Astrocyte (in vitro differentiated cells and primary cell): Measurements from ENCODE around the gene DHX35.

Experiments used
- EZH2 ChIP-seq: IDR thresholded peaks from 2 replicates; pipeline ENCODE4 v1.6.1; 2012; ENCODE audit warnings: mild to moderate bottlenecking, low read length, inconsistent platforms; ENCODE audit not compliant: insufficient read depth
- TF ChIP-seq, protein P1 (sequence below): IDR thresholded peaks from 2 replicates; pipeline ENCODE4 v1.5.1; 2011; ENCODE audit warnings: low read depth, mild to moderate bottlenecking, inconsistent platforms, low read length, moderate library complexity; ENCODE audit not compliant: insufficient read depth

- TF ChIP-seq, protein P1, sequence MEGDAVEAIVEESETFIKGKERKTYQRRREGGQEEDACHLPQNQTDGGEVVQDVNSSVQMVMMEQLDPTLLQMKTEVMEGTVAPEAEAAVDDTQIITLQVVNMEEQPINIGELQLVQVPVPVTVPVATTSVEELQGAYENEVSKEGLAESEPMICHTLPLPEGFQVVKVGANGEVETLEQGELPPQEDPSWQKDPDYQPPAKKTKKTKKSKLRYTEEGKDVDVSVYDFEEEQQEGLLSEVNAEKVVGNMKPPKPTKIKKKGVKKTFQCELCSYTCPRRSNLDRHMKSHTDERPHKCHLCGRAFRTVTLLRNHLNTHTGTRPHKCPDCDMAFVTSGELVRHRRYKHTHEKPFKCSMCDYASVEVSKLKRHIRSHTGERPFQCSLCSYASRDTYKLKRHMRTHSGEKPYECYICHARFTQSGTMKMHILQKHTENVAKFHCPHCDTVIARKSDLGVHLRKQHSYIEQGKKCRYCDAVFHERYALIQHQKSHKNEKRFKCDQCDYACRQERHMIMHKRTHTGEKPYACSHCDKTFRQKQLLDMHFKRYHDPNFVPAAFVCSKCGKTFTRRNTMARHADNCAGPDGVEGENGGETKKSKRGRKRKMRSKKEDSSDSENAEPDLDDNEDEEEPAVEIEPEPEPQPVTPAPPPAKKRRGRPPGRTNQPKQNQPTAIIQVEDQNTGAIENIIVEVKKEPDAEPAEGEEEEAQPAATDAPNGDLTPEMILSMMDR: no peak
- TF ChIP-seq EZH2: no peak
Observed at GRCh38 chr20:38939686-38940085, 22.5 kb upstream of the DHX35 start.
